GM12892 (cell line): ENCODE measurements around the gene CARS1.

Experiments used
- POLR2A ChIP-seq: IDR thresholded peaks from 2 replicates; pipeline ENCODE4 v1.6.1; 2011; ENCODE audit warnings: low read depth, low read length, control low read depth
- TAF1 ChIP-seq: IDR thresholded peaks from 2 replicates; pipeline ENCODE4 v1.6.1; 2011; ENCODE audit warnings: low read depth, mild to moderate bottlenecking, control low read depth, low read length, borderline replicate concordance

DNA sequence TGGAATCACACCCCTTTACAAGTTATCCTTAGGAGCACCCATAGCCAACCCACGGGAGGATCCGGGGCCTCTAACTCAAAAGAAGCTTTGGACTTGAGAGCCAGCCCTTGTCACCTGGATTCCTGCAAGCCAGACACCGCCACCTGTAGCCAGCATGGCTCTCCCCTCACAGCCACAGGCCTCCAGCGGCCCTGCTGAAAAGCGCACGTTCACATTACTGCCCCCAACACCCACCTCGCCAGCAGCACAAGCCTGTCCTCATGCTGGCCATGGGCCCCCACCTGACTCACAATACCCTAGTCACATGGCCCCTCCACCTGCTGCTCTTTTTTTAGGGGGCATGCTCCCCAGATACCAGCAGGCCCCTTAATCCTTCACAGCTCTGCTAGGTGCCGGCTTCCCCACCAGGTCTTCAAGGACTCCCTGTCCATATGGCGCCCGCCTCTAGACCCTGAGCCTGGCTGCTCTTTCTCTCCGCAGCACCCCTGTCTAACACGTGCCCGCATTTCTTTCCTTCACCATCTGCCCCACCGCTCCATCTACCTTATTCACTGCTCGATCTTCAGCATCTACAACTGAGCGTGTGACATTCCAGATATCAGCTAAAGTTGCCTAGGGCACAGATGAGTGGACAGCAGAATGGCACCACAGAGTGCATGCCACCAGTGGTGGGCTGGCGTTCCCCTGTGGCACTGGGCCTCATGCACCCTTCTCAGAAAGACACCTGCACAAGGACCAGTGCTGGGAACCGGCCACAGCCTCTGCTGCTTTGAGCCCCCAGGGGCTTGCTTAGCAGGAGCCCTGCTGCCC, 6.6 kb downstream of the CARS1 start:
- TF ChIP-seq TAF1 (no peak), POLR2A (no peak)
